CD1c-positive myeloid dendritic cell (primary cell): ENCODE results near the gene ATG7.

Source experiments
- DNase-seq: peaks from one replicate; pipeline ENCODE4 v3.0.0-alpha.2; 2016; ENCODE audit errors: extremely low spot score

ATG7 gene

DNA sequence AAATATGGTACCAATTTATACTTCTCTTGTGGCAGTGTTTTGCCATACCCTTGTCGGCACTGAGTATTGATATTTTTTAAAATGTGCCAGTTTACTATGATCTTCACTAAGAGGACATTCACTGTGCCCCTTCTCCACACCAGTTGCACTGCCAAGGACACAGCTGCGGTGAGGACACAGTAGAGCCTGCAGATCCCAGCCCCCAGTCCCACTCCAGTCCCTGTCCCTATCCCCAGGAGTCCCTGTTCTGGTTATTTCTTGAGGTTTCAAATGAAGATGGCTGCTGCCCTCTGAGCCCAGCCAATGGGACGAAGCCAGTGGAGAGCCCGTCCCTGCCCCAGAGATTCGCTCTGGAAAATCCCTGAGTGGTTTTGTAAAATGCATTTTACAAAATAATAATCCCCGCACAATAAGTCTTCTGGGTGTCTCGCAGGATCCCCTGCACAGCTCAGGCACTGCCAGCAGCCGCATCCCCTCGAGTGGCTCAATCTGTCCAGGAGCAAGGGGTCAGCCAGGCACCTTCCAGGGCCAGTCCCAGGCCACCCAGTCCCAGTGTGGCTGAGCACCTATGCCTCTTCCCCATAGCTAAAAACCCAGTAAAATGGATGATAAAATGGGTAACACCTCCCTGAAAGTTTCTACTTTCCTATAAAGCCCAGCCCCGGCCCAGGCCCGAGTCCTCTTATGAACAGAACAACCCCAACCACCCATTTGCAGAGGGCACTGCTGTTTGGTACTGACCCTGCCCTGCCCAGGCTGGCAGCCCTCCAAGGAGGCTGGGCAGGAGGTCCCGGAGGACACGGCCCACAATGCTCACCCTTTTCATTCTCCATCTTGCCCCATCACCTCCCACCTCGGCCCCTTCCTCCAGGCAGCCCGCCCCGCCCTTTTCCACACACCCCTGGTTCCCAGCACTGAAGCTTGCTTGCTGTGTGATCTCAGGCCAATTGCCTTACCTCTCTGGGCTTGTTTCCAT lies 280.4 kb downstream of the ATG7 start:
- no peak for DNase-seq

DNA sequence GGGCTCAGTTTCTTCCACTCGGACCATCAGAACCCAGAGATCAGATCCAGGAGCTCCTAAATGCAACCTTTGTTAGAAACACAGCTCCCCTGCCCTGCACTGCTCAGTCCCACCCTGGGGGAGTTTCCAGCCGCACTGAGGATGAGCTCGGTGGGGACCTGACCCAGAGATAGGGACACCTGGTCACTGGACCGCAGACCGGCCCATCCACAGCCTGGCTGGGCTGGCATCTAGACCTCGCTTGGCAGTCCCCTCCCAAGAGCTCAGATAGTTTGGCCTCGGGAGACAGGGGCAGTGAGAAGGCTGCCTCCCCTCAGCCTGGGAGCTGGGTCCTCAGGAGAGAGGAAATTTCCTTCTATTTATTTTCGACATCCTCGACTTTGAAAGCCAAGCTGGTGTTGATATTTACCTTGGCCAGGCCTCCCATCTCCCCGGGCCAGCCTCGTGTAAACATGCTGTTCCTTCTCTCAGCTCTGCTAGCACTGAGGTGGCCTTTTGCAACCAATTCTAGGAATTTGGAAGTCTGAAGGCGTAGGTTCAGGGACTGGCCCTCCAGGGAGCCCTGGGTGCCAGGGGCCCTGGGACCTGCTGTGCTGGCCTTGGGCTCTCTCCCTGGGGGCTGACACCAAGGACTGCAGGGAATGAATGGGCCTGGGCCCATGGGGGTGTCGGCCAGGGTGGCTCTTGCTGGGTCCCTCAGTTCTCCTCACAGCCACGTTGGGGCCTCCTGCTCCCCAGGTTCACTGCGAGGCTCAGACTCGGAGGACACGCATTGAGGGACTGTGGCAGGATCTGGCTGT lies 281.4 kb downstream of the ATG7 start:
- DNase-seq: no peak

DNA sequence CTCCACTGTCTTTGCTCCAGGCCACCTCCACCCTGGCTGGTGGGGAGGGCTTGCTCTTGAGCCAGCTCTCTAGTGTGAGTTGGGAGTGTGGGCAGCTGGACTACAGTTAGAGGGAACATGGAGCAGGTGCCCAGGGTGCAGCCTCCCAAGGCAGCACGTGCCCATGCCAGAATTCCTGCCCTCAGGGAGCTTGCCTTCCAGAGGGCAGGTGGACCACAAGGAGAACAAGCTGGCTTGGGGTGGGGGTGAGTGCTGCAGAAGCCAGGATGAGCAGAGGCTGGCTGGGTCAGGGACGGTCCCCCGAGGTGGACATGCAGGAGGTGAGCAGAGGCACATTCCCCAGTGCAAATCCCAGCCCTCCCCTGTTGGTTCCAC lies 282.0 kb downstream of the ATG7 start:
- no peak for DNase-seq

- DNase-seq: no peak
These were observed 282.5 kb downstream of the ATG7 start for GRCh38 chr3:11554666-11555065.

DNA sequence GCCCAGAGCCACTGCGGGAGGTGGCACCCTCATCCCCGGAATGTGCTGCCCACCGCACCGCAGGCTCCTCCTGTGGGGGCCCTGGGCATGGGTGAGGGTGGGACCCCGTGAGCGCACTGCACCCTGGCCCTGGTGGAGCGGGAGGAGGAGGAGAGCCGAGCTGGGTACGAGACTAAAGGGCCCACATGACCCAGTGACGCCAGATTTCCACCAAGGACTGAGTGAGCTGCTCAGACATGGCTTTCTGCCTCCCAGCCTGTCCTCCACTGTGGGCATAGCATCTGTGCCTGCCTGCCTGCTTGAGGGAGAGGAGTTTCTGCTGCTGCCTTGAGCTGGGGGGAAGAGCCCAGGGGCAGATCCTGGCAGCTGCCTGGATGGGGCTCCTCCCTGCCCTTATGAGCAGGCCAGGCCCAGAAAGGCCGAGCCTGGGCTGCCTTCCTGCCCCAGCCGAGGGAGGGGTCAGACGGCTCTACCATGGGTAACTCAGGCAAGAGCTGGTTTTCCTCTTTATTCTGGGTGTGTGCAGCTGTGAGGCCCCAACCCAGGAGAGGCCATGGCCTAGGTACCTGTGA lies 283.1 kb downstream of the ATG7 start:
- DNase-seq: no peak

DNA sequence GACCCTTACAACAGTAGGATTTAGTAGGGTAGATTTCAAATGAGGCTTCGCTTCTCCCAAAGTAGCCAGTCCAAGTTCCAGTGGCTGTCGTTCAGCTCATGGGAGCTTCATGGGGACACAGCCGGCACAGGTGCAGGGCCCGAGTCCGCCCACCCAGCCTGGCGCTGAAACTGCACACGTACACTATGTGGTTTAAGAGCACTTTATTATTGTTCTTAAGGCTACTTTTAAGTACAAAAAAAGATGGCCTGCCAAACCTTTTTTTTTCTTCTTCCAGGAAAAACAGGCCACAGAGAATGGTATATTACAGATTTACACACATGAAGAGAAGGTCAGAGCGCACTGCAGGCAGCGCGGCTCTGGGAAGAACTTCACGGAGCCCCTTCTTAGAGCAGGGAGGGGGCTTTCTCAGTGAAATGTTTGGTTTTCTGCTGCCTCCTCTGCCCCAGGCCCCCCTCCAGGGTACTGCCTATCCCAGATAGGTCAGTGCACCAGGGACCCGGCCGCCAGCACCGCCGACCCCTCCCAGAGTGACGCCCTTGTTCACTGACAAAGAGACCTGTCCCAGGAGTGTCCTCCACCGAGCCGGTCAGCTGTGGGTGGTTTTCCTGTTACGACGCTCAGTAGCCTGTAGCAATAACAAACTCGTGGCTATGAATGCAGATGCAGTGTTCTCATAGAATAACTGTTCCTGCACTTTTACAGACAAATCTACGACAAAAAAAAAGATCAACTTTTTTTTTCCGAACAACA lies 283.9 kb downstream of the ATG7 start:
- DNase-seq: no peak

DNA sequence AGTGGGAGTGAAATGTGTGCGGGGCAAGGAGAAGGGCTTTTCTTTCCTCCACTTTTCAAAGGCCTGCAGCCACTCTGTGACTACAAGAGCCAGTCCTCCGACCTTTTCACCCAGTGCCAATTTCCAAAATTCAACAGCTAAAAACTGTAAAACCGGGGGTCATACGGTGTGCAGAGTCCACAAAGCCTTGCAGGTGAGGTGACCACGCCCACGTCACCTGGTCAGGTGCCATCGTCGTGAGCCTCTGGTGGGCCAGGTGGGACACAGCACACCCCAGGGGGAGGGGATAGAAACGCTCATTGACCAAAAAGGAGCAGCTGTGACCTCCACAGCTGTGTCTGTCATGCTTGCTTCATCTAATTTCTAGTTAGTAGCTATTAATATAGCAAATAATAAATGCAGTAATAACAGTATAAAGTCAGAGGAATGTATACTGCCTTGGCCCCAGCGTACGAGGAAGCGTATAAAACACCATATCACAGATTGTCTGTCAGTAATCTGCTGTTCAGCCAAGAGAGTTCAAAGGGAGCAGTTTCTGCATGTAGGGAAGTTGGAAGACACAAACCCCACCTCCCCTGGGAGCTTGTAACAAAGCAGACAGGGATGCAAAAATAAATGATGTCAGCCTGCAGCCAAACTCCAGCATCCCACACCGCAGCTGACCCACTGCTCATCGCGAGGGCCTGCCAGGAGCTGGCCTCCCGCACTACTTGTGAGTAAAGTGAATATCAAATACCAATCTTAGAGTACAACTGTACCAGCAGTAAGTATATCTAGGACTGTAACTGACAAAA lies 284.9 kb downstream of the ATG7 start:
- no peak for DNase-seq

DNA sequence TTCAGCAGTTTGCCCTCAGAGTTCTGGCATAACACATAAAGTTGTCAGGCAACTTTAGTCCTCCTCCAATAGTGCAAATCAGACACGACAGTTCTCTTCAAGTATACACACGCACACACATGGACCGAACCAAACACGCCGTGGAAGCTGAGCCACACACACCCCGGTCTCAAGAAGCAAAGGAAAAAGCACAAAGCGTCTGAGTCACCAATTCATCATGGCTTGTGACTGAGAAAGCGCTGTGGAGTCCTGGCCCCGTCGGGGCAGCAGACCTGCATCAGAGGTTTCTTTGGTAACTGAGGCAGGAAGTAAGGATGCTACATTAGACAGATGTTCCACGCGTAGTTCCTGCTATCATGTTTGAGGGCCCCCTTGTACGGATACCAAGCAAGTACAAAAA lies 285.8 kb downstream of the ATG7 start:
- no peak for DNase-seq

DNA sequence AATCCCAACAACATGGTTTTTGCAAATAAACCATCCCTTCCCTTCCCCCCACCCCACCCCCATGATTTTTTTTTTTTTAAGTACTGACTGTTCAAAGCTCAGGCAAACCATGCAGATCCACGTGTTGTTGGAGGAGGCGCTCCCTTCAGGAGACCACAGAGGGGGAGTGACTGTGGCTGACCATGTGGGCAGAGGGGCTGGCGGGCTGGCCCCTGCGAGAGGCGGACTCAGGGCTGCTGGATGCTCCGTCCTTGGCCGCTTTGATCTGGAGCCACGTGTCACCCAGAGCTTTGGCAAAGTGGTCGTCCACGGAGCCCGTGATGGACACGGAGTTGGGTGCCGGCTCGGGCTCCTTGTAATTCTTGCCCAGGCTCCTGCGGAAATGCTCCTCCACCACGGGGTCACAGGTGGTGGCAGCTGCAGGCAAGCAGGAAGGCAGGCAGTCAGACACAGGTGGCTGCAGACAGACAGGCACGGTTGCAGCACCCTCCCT lies 286.3 kb downstream of the ATG7 start:
- no peak for DNase-seq

DNA sequence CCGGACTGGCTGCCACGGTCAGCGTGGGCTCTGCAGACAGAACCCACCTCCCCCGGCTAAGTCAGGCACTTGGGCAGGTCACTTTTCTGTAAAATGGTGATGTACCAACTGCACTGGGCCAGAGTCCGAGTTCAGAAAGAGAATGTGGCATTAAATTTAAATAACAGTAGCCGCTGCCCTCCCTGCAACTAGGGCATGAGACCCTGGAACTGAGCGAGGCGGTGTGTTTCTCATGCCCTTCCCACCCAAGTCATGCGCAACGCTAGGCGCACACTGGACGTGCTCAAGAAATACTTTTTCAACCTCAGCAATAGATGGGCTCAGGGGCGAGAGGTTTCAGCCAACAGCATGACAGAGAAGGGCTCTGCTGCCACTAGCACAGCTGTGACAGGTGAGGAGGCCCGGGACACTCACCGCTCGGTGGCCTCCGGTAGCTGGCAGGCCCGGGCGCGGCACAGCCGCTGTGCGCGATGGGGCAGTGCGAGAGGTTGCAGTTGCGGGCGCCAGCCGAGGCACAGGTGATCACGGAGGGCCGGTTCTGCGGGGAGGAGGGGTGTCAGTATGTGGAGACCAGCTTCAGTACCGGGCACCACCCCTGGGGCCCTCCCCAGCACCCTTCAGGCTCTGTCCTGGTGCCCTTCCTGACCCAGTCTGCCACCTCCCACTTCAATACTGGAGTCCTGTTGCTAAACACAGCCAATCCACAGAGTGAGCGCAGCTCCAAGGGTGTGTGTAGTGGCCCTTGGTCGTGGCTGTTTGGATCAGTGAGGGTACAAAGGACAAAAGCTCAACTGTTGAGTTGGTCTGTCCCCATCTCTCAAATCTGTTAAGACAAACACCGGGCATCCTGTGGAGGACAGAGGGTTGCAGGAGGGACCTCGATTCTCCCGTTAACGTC lies 287.0 kb downstream of the ATG7 start:
- DNase-seq: no peak

GRCh38 chr3:11559816-11560633 lies 287.8 kb downstream of the ATG7 start:
- no peak for DNase-seq

GRCh38 chr3:11560746-11561145 lies 288.5 kb downstream of the ATG7 start:
- DNase-seq: no peak

- DNase-seq: no peak
These were observed 290.2 kb downstream of the ATG7 start for GRCh38 chr3:11562277-11562881.

- DNase-seq: no peak
These were observed 291.1 kb downstream of the ATG7 start for GRCh38 chr3:11563159-11563864.

- DNase-seq: no peak
These were observed 291.6 kb downstream of the ATG7 start for GRCh38 chr3:11563865-11564185.

DNA sequence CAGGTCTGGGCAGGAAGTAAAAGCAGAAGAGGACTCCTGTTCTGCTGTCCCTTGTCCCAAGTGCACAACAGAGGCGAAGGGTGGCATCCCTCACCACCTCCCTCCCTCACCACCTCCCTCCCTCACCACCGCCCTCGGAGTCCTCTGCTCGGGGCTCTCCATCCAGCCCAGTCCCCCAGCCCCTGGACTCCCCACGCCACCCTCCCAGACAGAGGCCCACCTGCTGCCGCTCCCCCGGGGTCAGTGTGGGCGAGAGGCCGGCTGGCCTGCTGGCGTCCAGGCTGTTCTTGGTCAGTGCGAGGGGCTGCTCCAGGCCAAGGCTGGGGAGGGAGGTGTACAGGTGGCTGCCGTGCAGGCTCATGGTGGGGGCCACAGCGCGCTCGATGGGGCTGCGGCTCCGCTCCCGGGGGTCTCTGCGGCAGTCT lies 292.4 kb downstream of the ATG7 start:
- DNase-seq: no peak

- no peak for DNase-seq
These were observed 292.9 kb downstream of the ATG7 start for GRCh38 chr3:11565072-11565471.

GRCh38 chr3:11565492-11565891 lies 293.3 kb downstream of the ATG7 start:
- DNase-seq: no peak
